GM12874 (cell line): ENCODE data around the gene TNFRSF13B.

Experiments
- CTCF ChIP-seq: IDR thresholded peaks from 2 replicates; pipeline ENCODE4 v1.5.1; 2011; ENCODE audit warnings: low read depth, mild to moderate bottlenecking, control low read depth, low read length, moderate library complexity; ENCODE audit not compliant: insufficient read depth

The TNFRSF13B gene

DNA sequence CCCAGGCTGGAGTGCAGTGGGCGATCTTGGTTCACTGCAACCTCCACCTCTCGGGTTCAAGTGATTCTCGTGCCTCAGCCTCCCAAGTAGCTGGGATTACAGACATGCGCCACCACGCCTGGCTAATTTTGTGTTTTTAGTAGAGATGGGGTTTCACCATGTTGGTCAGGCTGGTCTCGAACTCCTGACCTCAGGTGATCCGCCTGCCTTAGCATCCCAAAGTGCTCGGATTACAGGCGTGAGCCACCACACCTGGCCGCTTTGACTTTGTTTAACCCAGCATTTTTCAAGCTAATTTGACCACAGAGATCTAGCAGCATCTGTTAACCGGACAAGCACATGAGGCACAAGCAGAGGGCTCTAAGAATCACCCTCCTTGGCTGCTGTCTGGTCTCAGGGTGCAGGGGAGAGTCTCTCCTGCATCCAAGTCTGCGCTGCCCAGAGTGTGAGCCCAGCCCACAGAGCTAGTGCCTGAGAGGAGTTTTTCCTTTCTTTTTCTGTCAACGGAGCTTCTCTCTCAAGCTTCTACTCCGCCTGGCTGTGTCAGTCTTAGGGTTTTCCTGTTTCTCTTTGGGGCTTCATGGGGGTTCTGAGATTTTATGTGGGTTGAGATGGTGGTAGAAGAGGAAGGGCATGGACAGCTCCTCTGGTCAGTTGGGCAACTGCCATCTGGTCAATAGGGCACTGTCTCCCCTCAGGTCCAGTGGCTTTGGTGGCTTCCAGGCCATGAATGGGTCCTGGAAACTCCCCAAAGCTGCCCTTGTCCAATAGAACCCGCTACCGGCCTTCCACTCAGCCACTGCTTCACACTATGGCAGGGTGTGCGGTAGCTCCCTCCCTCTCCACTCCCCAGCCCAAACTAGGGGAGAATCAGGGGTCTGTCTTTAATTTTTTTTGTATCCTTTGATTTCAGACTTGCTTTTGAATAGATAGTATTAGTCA is 59.6 kb downstream of the TNFRSF13B start:
- no peak for TF ChIP-seq CTCF

GRCh38 chr17:16911141-16911937 is 60.6 kb downstream of the TNFRSF13B start:
- TF ChIP-seq CTCF, result no peak

GRCh38 chr17:16910341-16910740 is 61.6 kb downstream of the TNFRSF13B start:
- TF ChIP-seq CTCF, result no peak

DNA sequence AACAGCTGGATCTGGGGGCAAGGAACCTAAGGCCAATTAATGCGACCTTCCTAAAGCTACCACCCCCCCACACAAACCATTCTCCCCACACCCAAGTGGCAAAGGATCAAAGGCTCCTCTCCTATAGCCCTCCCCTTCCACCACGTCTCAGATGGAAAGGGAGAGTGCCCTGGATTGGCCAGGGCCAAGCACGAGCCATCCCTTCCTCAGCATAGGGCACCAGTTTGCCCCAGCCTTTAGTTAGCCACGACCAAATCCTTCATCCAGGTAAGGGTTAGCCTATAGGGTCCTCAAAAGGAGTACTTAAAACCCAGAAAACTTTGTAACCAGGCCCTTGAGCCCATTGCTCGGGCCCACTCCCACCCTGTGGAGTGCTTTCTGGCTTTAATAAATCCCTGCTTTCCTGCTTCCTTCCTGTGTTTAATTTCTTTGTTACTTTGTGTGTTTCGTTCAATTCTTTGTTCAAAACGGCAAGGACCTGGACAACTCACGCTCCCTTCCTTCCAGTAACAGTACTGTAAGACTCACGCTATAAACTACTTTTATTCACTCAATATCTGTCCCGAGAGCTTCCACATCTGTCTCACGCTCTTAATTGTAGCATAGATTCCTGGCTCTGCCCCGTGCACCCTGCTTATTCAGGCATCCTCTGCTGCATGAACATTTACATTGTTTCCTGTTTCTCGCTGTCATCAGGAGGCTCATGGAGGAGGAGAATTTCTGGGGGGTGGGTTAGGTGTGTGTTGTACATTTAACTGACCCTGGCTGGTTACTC is 62.3 kb downstream of the TNFRSF13B start:
- no peak for TF ChIP-seq CTCF

DNA sequence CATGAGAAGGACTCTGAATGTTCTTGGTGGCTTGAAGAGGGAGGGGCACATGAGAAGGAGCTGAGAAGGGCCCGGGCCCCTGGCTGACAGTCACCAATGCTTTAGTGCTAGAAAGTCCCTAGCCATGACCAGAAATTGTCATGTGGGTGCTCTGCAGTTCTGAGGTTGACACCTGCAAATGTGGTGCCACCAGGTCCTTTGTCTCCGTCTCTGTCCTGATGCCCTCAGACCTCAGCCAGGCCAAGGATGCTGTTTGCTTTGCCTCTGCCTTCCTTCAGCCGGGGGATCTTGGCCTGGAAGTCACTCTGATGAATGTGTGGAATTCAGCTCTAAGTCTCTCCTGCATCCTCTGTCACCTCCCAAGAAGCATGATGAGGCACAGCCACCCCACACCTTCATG is 63.6 kb downstream of the TNFRSF13B start:
- TF ChIP-seq CTCF, result no peak

DNA sequence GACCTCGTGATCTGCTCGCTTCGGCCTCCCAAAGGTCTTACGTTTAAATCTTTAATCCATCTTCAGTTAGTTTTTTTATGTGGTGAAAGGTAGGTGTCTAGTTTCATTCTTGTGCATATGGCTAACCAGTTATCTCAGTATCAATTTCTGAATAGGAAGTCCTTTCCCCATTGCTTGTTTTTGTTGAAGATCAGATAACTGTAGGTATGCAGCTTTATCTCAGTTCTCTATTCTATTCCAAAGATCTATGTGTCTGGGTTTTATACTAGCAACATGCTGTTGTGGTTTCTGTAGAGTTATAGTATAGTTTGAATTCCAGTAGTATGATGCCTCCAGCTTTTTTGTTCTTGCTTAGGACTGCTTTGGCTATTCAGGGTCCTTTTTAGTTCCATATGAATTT is 65.2 kb downstream of the TNFRSF13B start:
- TF ChIP-seq CTCF, result no peak

GRCh38 chr17:16905593-16906191 is 66.2 kb downstream of the TNFRSF13B start:
- no peak for TF ChIP-seq CTCF
